Suppressor macrophage (primary cell): ENCODE results near the gene PFKFB1.

Experiments
- DNase-seq, 4 experiments: peaks; one replicate each; pipeline ENCODE4 v3.0.0-alpha.2; 2020 to 2022
- total RNA-seq, 17 experiments: gene quantifications; one replicate each; lab custom pipeline; 2026; ENCODE audit warnings: mixed read lengths in 6 of 17, inconsistent platforms in 3 of 17; lab: John Stamatoyannopoulos, UW

The PFKFB1 gene
- total RNA-seq = 0.06 to 1.9 (median 0.25) reads per million in 17 experiments

GRCh38 chrX:54994099-54994498 lies at the start of gene PFKFB1:
Gene PFKFB1, minus strand, starts transcription at chrX:54994188. Its CDS starts 181 bp downstream, at chrX:54994007.
- DNase-seq = no peak

- no peak for DNase-seq
Measured at GRCh38 chrX:55041514-55041913, 47.5 kb upstream of the PFKFB1 start.

GRCh38 chrX:55039471-55039870 lies 45.5 kb upstream of the PFKFB1 start:
- no peak for DNase-seq

GRCh38 chrX:55033429-55033828 lies 39.4 kb upstream of the PFKFB1 start:
- no peak for DNase-seq

- DNase-seq = no peak
Measured at GRCh38 chrX:55030271-55031205, 36.5 kb upstream of the PFKFB1 start, which contains the start of gene ALAS2. Gene ALAS2, minus strand, starts transcription at chrX:55030977. Its CDS starts 4,977 bp downstream, at chrX:55026000.

- no peak for DNase-seq
Measured at GRCh38 chrX:55029291-55029690, 35.3 kb upstream of the PFKFB1 start.

GRCh38 chrX:55028611-55029010 lies 34.6 kb upstream of the PFKFB1 start:
- DNase-seq = no peak

- DNase-seq = no peak
Measured at GRCh38 chrX:55028040-55028439, 34.1 kb upstream of the PFKFB1 start.

- DNase-seq = no peak
Measured at GRCh38 chrX:55026840-55027239, 32.9 kb upstream of the PFKFB1 start.

- no peak for DNase-seq
Measured at GRCh38 chrX:55026143-55026542, 32.2 kb upstream of the PFKFB1 start.

- DNase-seq = no peak
Measured at GRCh38 chrX:55014897-55015299, 20.9 kb upstream of the PFKFB1 start.

- peak in 2 of 4 experiments; percentile 9 to 13 for DNase-seq
Measured at GRCh38 chrX:55011294-55011693, 17.3 kb upstream of the PFKFB1 start.

- DNase-seq = peak; percentile 18 to 74 (median 54)
Measured at GRCh38 chrX:55008571-55009358, 14.8 kb upstream of the PFKFB1 start.

GRCh38 chrX:55007656-55008055 lies 13.7 kb upstream of the PFKFB1 start:
- no peak for DNase-seq

GRCh38 chrX:55006827-55007621 lies 13.0 kb upstream of the PFKFB1 start:
- no peak for DNase-seq

- DNase-seq = peak in 2 of 4 experiments; percentile 12 to 39
Measured at GRCh38 chrX:55005256-55005655, 11.3 kb upstream of the PFKFB1 start.

GRCh38 chrX:55004231-55004630 lies 10.2 kb upstream of the PFKFB1 start:
- DNase-seq = no peak

- peak; percentile 94 to 96 (median 96) for DNase-seq
Measured at GRCh38 chrX:54999717-55000598, 6.0 kb upstream of the PFKFB1 start, which contains the start of gene APEX2. Gene APEX2, plus strand, starts transcription at chrX:55000363. Its CDS starts 60 bp downstream, at chrX:55000423.

- DNase-seq = no peak
Measured at GRCh38 chrX:54995621-54996020, 1.6 kb upstream of the PFKFB1 start.

- DNase-seq = peak; percentile 54 to 73 (median 64)
Measured at GRCh38 chrX:54994668-54995351, 822 bp upstream of the PFKFB1 start.
